Prostate gland (tissue), 2 donors: Measurements from ENCODE around the gene UXS1.

Experiments
- POLR2A ChIP-seq: fragments of 450-650 bp; IDR thresholded peaks from one replicate; pipeline ENCODE4 v1.6.1; 2016; ENCODE audit warnings: antibody characterized with exemption, mild to moderate bottlenecking
- POLR2AphosphoS5 ChIP-seq: sonication (generic); formaldehyde crosslinking; IDR thresholded peaks from one replicate; pipeline ENCODE4 v1.6.1; 2017; ENCODE audit warnings: antibody characterized with exemption
- TF ChIP-seq, protein P1 (sequence below), 4 experiments: fragments of 200-600 bp in 2 of 4; fragments of 450-650 bp in 2 of 4; sonication (generic) in 2 of 4; IDR thresholded peaks; 1 replicate in 3 of 4; 2 replicates in 1 of 4; pipeline ENCODE4 v1.5.1; 2016 to 2019; ENCODE audit warnings: antibody characterized with exemption in 4 of 4, mild to moderate bottlenecking in 2 of 4, moderate library complexity in 2 of 4

- TF ChIP-seq POLR2A (no peak), POLR2AphosphoS5 (no peak)
- TF ChIP-seq, protein P1, sequence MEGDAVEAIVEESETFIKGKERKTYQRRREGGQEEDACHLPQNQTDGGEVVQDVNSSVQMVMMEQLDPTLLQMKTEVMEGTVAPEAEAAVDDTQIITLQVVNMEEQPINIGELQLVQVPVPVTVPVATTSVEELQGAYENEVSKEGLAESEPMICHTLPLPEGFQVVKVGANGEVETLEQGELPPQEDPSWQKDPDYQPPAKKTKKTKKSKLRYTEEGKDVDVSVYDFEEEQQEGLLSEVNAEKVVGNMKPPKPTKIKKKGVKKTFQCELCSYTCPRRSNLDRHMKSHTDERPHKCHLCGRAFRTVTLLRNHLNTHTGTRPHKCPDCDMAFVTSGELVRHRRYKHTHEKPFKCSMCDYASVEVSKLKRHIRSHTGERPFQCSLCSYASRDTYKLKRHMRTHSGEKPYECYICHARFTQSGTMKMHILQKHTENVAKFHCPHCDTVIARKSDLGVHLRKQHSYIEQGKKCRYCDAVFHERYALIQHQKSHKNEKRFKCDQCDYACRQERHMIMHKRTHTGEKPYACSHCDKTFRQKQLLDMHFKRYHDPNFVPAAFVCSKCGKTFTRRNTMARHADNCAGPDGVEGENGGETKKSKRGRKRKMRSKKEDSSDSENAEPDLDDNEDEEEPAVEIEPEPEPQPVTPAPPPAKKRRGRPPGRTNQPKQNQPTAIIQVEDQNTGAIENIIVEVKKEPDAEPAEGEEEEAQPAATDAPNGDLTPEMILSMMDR (IDR thresholded peaks at IDR 0.05): no peak
Observed at GRCh38 chr2:106053116-106053515, 141.0 kb downstream of the UXS1 start.
